WTC11 (cell line): ENCODE data around the gene ZNF254. TPM values are rescaled to one million over a fixed set of nuclear protein-coding genes. Genes with fewer than 3 reads are reported as not detected.

ENCODE experiments used
- ATAC-seq: fragments of 200-7000 bp; cut with Tn5 transposase; 2 replicates; pipeline ENCODE4 v1.10.0; 2021; ENCODE audit warnings: mild to moderate bottlenecking, moderate library complexity
- CTCF ChIA-PET: fragments of 300-600 bp; sonication (Branson Sonifier 250); formaldehyde crosslinking; loops from one replicate; lab custom pipeline; 2021; ENCODE audit warnings: antibody characterized with exemption; lab: Charles Lee
- POLR2A ChIA-PET: fragments of 350-600 bp; sonication (Branson Sonifier 250); formaldehyde crosslinking; loops from one replicate; lab custom pipeline; 2021; ENCODE audit warnings: antibody characterized with exemption; lab: Charles Lee
- DNase-seq: peaks from one replicate; pipeline ENCODE4 v3.0.0; 2021; ENCODE audit warnings: low spot score
- H3K27ac Mint-ChIP-seq: 2 replicates; pipeline ENCODE4 v1.8.0; 2021; ENCODE audit warnings: mixed read lengths
- H3K27me3 Mint-ChIP-seq: 2 replicates; pipeline ENCODE4 v1.8.0; 2021; ENCODE audit warnings: low read depth, mild to moderate bottlenecking, moderate library complexity, mixed read lengths
- H3K36me3 Mint-ChIP-seq: 2 replicates; pipeline ENCODE4 v1.8.0; 2021; ENCODE audit warnings: mixed read lengths
- H3K4me1 Mint-ChIP-seq: 2 replicates; pipeline ENCODE4 v1.8.0; 2022; ENCODE audit warnings: mixed read lengths
- H3K4me3 Mint-ChIP-seq: 2 replicates; pipeline ENCODE4 v1.8.0; 2021; ENCODE audit warnings: mild to moderate bottlenecking, moderate library complexity, mixed read lengths
- H3K9me3 Mint-ChIP-seq: 2 replicates; pipeline ENCODE4 v1.8.0; 2021; ENCODE audit warnings: mixed read lengths
- AFF4 ChIP-seq: sonication (generic); formaldehyde crosslinking; IDR thresholded peaks from 2 replicates; pipeline ENCODE4 v1.8.1; 2023; ENCODE audit warnings: mild to moderate bottlenecking, missing genetic modification reagents, borderline replicate concordance
- ATF1 ChIP-seq: sonication (generic); formaldehyde crosslinking; IDR thresholded peaks from 2 replicates; pipeline ENCODE4 v1.8.1; 2023; ENCODE audit warnings: mild to moderate bottlenecking, moderate library complexity, missing genetic modification reagents
- CREB1 ChIP-seq: sonication (generic); formaldehyde crosslinking; IDR thresholded peaks from 2 replicates; pipeline ENCODE4 v1.8.0; 2023; ENCODE audit warnings: mild to moderate bottlenecking, missing genetic modification reagents
- FOXP1 ChIP-seq: sonication (generic); formaldehyde crosslinking; IDR thresholded peaks from 2 replicates; pipeline ENCODE4 v1.8.0; 2022; ENCODE audit warnings: missing genetic modification reagents, mild to moderate bottlenecking, moderate library complexity, borderline replicate concordance
- HMGA2 ChIP-seq: fragments of 250-450 bp; sonication (Bioruptor Pico); IDR thresholded peaks from 2 replicates; pipeline ENCODE4 v1.4.0; 2021; ENCODE audit warnings: mild to moderate bottlenecking, moderate library complexity
- MYBL2 ChIP-seq: sonication (generic); formaldehyde crosslinking; IDR thresholded peaks from 2 replicates; pipeline ENCODE4 v1.8.1; 2023; ENCODE audit warnings: mild to moderate bottlenecking, moderate library complexity, missing genetic modification reagents
- NFYB ChIP-seq: sonication (generic); formaldehyde crosslinking; conservative IDR thresholded peaks from 2 replicates; pipeline ENCODE4 v1.8.0; 2022; ENCODE audit warnings: low read depth, missing genetic modification reagents
- RELA ChIP-seq: sonication (generic); formaldehyde crosslinking; IDR thresholded peaks from 2 replicates; pipeline ENCODE4 v1.8.1; 2022; ENCODE audit warnings: missing genetic modification reagents, mild to moderate bottlenecking, borderline replicate concordance
- SMAD4 ChIP-seq: sonication (generic); formaldehyde crosslinking; IDR thresholded peaks from 2 replicates; pipeline ENCODE4 v1.8.0; 2022; ENCODE audit warnings: mild to moderate bottlenecking, missing genetic modification reagents
- ZBTB21 ChIP-seq: sonication (generic); formaldehyde crosslinking; IDR thresholded peaks from 2 replicates; pipeline ENCODE4 v1.8.1; 2023; ENCODE audit warnings: mild to moderate bottlenecking, missing genetic modification reagents, borderline replicate concordance
- ZNF396 ChIP-seq: fragments of 250-450 bp; sonication (Bioruptor Pico); IDR thresholded peaks from 2 replicates; pipeline ENCODE4 v1.8.0; 2021; ENCODE audit warnings: mild to moderate bottlenecking, moderate library complexity, borderline replicate concordance
- ZNF423 ChIP-seq: fragments of 250-450 bp; sonication (Bioruptor Pico); IDR thresholded peaks from 2 replicates; pipeline ENCODE4 v2.1.2; 2022; ENCODE audit warnings: mild to moderate bottlenecking, moderate library complexity
- ZSCAN18 ChIP-seq: fragments of 250-450 bp; sonication (Bioruptor Pico); IDR thresholded peaks from 2 replicates; pipeline ENCODE4 v2.1.2; 2022; ENCODE audit warnings: mild to moderate bottlenecking, moderate library complexity
- total RNA-seq: library from RNA; stranded (reverse); gene quantifications from 3 replicates; pipeline ENCODE4 v1.2.3, GENCODE V29; 2021
- TF ChIP-seq, protein P1 (sequence below): sonication (generic); formaldehyde crosslinking; IDR thresholded peaks from 2 replicates; pipeline ENCODE4 v1.8.0; 2023; ENCODE audit warnings: mild to moderate bottlenecking, missing genetic modification reagents
- TF ChIP-seq, protein P2 (sequence below): fragments of 250-450 bp; sonication (Bioruptor Pico); IDR thresholded peaks from 2 replicates; pipeline ENCODE4 v1.9.0; 2021; ENCODE audit warnings: mild to moderate bottlenecking
- TF ChIP-seq, protein P3 (sequence below): sonication (generic); formaldehyde crosslinking; IDR thresholded peaks from 2 replicates; pipeline ENCODE4 v1.8.1; 2022; ENCODE audit warnings: low read depth, missing genetic modification reagents, borderline replicate concordance
- TF ChIP-seq, protein P4 (sequence below): sonication (generic); formaldehyde crosslinking; IDR thresholded peaks from 2 replicates; pipeline ENCODE4 v1.8.0; 2022; ENCODE audit warnings: mild to moderate bottlenecking, missing genetic modification reagents

Gene ZNF254
- total RNA-seq, 1 experiment from 2014 or later, result 34.5 TPM

DNA sequence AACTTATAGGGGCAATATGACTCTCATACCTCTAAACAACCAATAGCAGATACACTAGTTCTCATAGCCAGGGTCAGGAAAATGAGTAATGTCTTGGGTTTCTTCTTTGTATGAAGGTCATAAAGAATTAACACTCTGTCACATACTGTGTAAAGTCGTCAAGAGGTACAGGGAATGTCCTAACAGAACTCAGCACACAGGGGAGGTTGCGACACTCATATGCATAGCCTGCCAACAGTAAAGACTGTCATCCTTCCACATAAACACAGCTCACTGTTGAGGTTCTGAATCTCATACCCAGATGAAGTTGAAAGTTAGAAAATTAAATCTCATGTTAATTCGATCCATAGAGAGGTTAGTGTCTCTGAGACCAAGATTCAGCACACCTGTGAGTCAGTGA lies 34.2 kb upstream of the ZNF254 start (continued):
- TF ChIP-seq, protein P1, sequence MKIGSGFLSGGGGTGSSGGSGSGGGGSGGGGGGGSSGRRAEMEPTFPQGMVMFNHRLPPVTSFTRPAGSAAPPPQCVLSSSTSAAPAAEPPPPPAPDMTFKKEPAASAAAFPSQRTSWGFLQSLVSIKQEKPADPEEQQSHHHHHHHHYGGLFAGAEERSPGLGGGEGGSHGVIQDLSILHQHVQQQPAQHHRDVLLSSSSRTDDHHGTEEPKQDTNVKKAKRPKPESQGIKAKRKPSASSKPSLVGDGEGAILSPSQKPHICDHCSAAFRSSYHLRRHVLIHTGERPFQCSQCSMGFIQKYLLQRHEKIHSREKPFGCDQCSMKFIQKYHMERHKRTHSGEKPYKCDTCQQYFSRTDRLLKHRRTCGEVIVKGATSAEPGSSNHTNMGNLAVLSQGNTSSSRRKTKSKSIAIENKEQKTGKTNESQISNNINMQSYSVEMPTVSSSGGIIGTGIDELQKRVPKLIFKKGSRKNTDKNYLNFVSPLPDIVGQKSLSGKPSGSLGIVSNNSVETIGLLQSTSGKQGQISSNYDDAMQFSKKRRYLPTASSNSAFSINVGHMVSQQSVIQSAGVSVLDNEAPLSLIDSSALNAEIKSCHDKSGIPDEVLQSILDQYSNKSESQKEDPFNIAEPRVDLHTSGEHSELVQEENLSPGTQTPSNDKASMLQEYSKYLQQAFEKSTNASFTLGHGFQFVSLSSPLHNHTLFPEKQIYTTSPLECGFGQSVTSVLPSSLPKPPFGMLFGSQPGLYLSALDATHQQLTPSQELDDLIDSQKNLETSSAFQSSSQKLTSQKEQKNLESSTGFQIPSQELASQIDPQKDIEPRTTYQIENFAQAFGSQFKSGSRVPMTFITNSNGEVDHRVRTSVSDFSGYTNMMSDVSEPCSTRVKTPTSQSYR (CRISPR knock-in tag), result no peak
- no peak for TF ChIP-seq FOXP1 (CRISPR knock-in tag)

DNA sequence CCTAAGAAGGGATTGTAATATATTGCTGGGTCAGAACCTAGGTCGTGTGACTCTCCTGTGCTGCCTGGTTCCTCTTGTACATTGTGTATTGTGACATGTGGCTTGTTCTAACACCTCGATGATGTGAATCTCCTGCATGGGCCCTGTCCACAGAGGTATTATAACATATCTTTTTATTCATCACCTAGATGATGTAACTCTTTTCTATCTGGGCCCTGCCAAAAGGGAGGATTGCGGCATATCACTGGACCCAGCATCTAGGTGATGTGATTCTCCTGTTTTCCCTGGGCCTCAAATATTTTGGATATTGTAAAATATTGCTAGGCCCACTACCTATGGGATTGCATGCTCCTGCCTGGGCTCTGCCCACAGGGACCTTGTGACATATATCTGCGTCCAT lies 33.4 kb upstream of the ZNF254 start:
- Mint-ChIP-seq H3K9me3 (no peaks in the 10 kb centered on the region), H3K27ac (no peak overlapping the region), H3K36me3 (peaks cover 85% of the 10 kb centered on the region), H3K4me3 (no peak overlapping the region), H3K4me1 (no peaks in the 10 kb centered on the region), H3K27me3 (no peaks in the 10 kb centered on the region)
- ATAC-seq, result no peak
- ChIA-PET CTCF (no interaction called here), POLR2A (no interaction called here)
- no peak for DNase-seq
- TF ChIP-seq NFYB (CRISPR knock-in tag) (no peak), RELA (CRISPR knock-in tag) (no peak), ZNF423 (CRISPR knock-in tag) (no peak), ZNF396 (CRISPR knock-in tag) (no peak), ZBTB21 (no peak), HMGA2 (CRISPR knock-in tag) (no peak), SMAD4 (no peak), ATF1 (CRISPR knock-in tag) (no peak), CREB1 (CRISPR knock-in tag) (no peak), FOXP1 (CRISPR knock-in tag) (no peak), MYBL2 (no peak), ZSCAN18 (no peak), AFF4 (no peak)
- TF ChIP-seq, protein P2, sequence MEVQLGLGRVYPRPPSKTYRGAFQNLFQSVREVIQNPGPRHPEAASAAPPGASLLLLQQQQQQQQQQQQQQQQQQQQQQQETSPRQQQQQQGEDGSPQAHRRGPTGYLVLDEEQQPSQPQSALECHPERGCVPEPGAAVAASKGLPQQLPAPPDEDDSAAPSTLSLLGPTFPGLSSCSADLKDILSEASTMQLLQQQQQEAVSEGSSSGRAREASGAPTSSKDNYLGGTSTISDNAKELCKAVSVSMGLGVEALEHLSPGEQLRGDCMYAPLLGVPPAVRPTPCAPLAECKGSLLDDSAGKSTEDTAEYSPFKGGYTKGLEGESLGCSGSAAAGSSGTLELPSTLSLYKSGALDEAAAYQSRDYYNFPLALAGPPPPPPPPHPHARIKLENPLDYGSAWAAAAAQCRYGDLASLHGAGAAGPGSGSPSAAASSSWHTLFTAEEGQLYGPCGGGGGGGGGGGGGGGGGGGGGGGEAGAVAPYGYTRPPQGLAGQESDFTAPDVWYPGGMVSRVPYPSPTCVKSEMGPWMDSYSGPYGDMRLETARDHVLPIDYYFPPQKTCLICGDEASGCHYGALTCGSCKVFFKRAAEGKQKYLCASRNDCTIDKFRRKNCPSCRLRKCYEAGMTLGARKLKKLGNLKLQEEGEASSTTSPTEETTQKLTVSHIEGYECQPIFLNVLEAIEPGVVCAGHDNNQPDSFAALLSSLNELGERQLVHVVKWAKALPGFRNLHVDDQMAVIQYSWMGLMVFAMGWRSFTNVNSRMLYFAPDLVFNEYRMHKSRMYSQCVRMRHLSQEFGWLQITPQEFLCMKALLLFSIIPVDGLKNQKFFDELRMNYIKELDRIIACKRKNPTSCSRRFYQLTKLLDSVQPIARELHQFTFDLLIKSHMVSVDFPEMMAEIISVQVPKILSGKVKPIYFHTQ (CRISPR knock-in tag), result no peak
- TF ChIP-seq, protein P3, sequence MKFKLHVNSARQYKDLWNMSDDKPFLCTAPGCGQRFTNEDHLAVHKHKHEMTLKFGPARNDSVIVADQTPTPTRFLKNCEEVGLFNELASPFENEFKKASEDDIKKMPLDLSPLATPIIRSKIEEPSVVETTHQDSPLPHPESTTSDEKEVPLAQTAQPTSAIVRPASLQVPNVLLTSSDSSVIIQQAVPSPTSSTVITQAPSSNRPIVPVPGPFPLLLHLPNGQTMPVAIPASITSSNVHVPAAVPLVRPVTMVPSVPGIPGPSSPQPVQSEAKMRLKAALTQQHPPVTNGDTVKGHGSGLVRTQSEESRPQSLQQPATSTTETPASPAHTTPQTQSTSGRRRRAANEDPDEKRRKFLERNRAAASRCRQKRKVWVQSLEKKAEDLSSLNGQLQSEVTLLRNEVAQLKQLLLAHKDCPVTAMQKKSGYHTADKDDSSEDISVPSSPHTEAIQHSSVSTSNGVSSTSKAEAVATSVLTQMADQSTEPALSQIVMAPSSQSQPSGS, result no peak
- TF ChIP-seq, protein P4, sequence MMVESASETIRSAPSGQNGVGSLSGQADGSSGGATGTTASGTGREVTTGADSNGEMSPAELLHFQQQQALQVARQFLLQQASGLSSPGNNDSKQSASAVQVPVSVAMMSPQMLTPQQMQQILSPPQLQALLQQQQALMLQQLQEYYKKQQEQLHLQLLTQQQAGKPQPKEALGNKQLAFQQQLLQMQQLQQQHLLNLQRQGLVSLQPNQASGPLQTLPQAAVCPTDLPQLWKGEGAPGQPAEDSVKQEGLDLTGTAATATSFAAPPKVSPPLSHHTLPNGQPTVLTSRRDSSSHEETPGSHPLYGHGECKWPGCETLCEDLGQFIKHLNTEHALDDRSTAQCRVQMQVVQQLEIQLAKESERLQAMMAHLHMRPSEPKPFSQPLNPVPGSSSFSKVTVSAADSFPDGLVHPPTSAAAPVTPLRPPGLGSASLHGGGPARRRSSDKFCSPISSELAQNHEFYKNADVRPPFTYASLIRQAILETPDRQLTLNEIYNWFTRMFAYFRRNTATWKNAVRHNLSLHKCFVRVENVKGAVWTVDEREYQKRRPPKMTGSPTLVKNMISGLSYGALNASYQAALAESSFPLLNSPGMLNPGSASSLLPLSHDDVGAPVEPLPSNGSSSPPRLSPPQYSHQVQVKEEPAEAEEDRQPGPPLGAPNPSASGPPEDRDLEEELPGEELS (CRISPR knock-in tag), result no peak
